ENCODE measurements around the gene CTSA.

CTSA gene

GRCh38 chr20:45935416-45936046 is 44.4 kb downstream of the CTSA start:
- peak overlapping the region; percentile 95 for H3K4me3 ChIP-seq (ENCODE audit: low read depth, low read length)
- no peak for DNase-seq
- H3K9me3 ChIP-seq: no peaks in the 10 kb centered on the region
- no peaks in the 10 kb centered on the region for H3K4me1 ChIP-seq
- TF ChIP-seq CTCF (IDR thresholded peaks at IDR 0.05; ENCODE audit: low read depth, low read length): no peak
- H3K36me3 ChIP-seq: peaks cover 26% of the 10 kb centered on the region
- H3K27me3 ChIP-seq: no peaks in the 10 kb centered on the region

- Histone ChIP-seq H3K27me3 (no peaks in the 10 kb centered on the region), H3K9me3 (no peaks in the 10 kb centered on the region), H3K4me3 (ENCODE audit: low read depth, low read length) (no peak overlapping the region), H3K4me1 (no peaks in the 10 kb centered on the region), H3K36me3 (peaks cover 36% of the 10 kb centered on the region)
- no peak for TF ChIP-seq CTCF (IDR thresholded peaks at IDR 0.05; ENCODE audit: low read depth, low read length)
- DNase-seq: no peak
These were observed 46.6 kb downstream of the CTSA start for GRCh38 chr20:45937765-45938164.

- no peak overlapping the region for H3K4me3 ChIP-seq (ENCODE audit: low read depth, low read length)
- peak; percentile 48 for DNase-seq
- H3K4me1 ChIP-seq: no peaks in the 10 kb centered on the region
- no peaks in the 10 kb centered on the region for H3K27me3 ChIP-seq
- H3K9me3 ChIP-seq: no peaks in the 10 kb centered on the region
- peaks cover 48% of the 10 kb centered on the region for H3K36me3 ChIP-seq
- TF ChIP-seq CTCF (IDR thresholded peaks at IDR 0.05; ENCODE audit: low read depth, low read length): no peak
These were observed 47.7 kb downstream of the CTSA start for GRCh38 chr20:45938727-45939438.

GRCh38 chr20:45940053-45940452 is 48.9 kb downstream of the CTSA start:
- H3K27me3 ChIP-seq: no peaks in the 10 kb centered on the region
- H3K4me1 ChIP-seq: no peaks in the 10 kb centered on the region
- TF ChIP-seq CTCF (IDR thresholded peaks at IDR 0.05; ENCODE audit: low read depth, low read length): no peak
- H3K9me3 ChIP-seq: no peaks in the 10 kb centered on the region
- H3K4me3 ChIP-seq (ENCODE audit: low read depth, low read length): no peak overlapping the region
- H3K36me3 ChIP-seq: peaks cover 57% of the 10 kb centered on the region
- no peak for DNase-seq

- H3K4me1 ChIP-seq: no peaks in the 10 kb centered on the region
- H3K27me3 ChIP-seq: no peaks in the 10 kb centered on the region
- DNase-seq: no peak
- no peaks in the 10 kb centered on the region for H3K9me3 ChIP-seq
- no peak overlapping the region for H3K4me3 ChIP-seq (ENCODE audit: low read depth, low read length)
- peaks cover 61% of the 10 kb centered on the region for H3K36me3 ChIP-seq
- no peak for TF ChIP-seq CTCF (IDR thresholded peaks at IDR 0.05; ENCODE audit: low read depth, low read length)
These were observed 49.3 kb downstream of the CTSA start for GRCh38 chr20:45940469-45940868.

GRCh38 chr20:45943613-45944012 is 52.5 kb downstream of the CTSA start:
- Histone ChIP-seq H3K27me3 (no peaks in the 10 kb centered on the region), H3K4me3 (ENCODE audit: low read depth, low read length) (no peak overlapping the region), H3K36me3 (peaks cover 82% of the 10 kb centered on the region), H3K9me3 (no peaks in the 10 kb centered on the region), H3K4me1 (no peaks in the 10 kb centered on the region)
- no peak for TF ChIP-seq CTCF (IDR thresholded peaks at IDR 0.05; ENCODE audit: low read depth, low read length)
- no peak for DNase-seq
